COR-L47 (cell line): ENCODE results near the gene IMPG2.

ENCODE experiments used
- DNase-seq: peaks from one replicate; lab custom pipeline; 2025; lab: John Stamatoyannopoulos, UW

Gene IMPG2

GRCh38 chr3:101240719-101241399 is 79.5 kb downstream of the IMPG2 start:
- DNase-seq, result no peak

GRCh38 chr3:101235048-101235447 is 85.3 kb downstream of the IMPG2 start:
- DNase-seq, result no peak

- DNase-seq, result no peak
Measured at GRCh38 chr3:101230618-101231017, 89.8 kb downstream of the IMPG2 start.

GRCh38 chr3:101229681-101230080 is 90.7 kb downstream of the IMPG2 start:
- peak; percentile 3 for DNase-seq

- no peak for DNase-seq
Measured at GRCh38 chr3:101228441-101228840, 91.9 kb downstream of the IMPG2 start.

- DNase-seq, result no peak
Measured at GRCh38 chr3:101224739-101225138, 95.6 kb downstream of the IMPG2 start.

- DNase-seq, result no peak
Measured at GRCh38 chr3:101223016-101223415, 97.4 kb downstream of the IMPG2 start.

- no peak for DNase-seq
Measured at GRCh38 chr3:101219842-101220560, 100.4 kb downstream of the IMPG2 start.

GRCh38 chr3:101217472-101218245 is 102.7 kb downstream of the IMPG2 start:
- no peak for DNase-seq

GRCh38 chr3:101216710-101217465 is 103.5 kb downstream of the IMPG2 start:
- no peak for DNase-seq

- no peak for DNase-seq
Measured at GRCh38 chr3:101212730-101213129, 107.6 kb downstream of the IMPG2 start.

GRCh38 chr3:101204246-101204645 is 116.1 kb downstream of the IMPG2 start:
- no peak for DNase-seq

GRCh38 chr3:101203411-101203810 is 117.0 kb downstream of the IMPG2 start:
- no peak for DNase-seq

- no peak for DNase-seq
Measured at GRCh38 chr3:101202640-101203039, 117.7 kb downstream of the IMPG2 start.

GRCh38 chr3:101200461-101200860 is 119.9 kb downstream of the IMPG2 start:
- DNase-seq, result no peak

GRCh38 chr3:101195951-101196713 is 124.2 kb downstream of the IMPG2 start:
- peak; percentile 48 for DNase-seq

- no peak for DNase-seq
Measured at GRCh38 chr3:101194392-101194791, 126.0 kb downstream of the IMPG2 start.

- DNase-seq, result no peak
Measured at GRCh38 chr3:101193957-101194356, 126.4 kb downstream of the IMPG2 start.

- DNase-seq, result no peak
Measured at GRCh38 chr3:101189796-101190195, 130.6 kb downstream of the IMPG2 start.

- no peak for DNase-seq
Measured at GRCh38 chr3:101189176-101189575, 131.2 kb downstream of the IMPG2 start.

GRCh38 chr3:101185341-101185740 is 135.0 kb downstream of the IMPG2 start:
- DNase-seq, result no peak
